GM21737 (cell line): Measurements from ENCODE around the gene TNC.

Experiments used
- ATAC-seq: cut with Tn5 transposase; IDR thresholded peaks from one replicate; pipeline ENCODE4 v1.9.1; 2021; ENCODE audit warnings: mild to moderate bottlenecking, moderate library complexity; ENCODE audit not compliant: unreplicated experiment

Gene TNC

GRCh38 chr9:115058175-115058574 is 59.8 kb downstream of the TNC start:
- ATAC-seq = no peak

GRCh38 chr9:115057559-115057958 is 60.4 kb downstream of the TNC start:
- no peak for ATAC-seq

GRCh38 chr9:115050002-115050490 is 67.9 kb downstream of the TNC start:
- ATAC-seq = no peak

- ATAC-seq = no peak
Observed at GRCh38 chr9:115046824-115047223, 71.1 kb downstream of the TNC start.

GRCh38 chr9:115046199-115046598 is 71.8 kb downstream of the TNC start:
- ATAC-seq = no peak

- ATAC-seq = no peak
Observed at GRCh38 chr9:115043632-115044031, 74.3 kb downstream of the TNC start.

GRCh38 chr9:115042781-115043509 is 75.0 kb downstream of the TNC start:
- ATAC-seq = no peak

GRCh38 chr9:115039516-115040120 is 78.3 kb downstream of the TNC start:
- ATAC-seq = no peak

GRCh38 chr9:115038178-115038577 is 79.8 kb downstream of the TNC start:
- no peak for ATAC-seq

- ATAC-seq = no peak
Observed at GRCh38 chr9:115036691-115037090, 81.3 kb downstream of the TNC start.

GRCh38 chr9:115035841-115036612 is 81.9 kb downstream of the TNC start:
- ATAC-seq = peak; percentile 83

GRCh38 chr9:115034801-115035200 is 83.2 kb downstream of the TNC start:
- no peak for ATAC-seq

GRCh38 chr9:115033800-115034199 is 84.2 kb downstream of the TNC start:
- ATAC-seq = no peak

GRCh38 chr9:115032296-115032695 is 85.7 kb downstream of the TNC start:
- ATAC-seq = no peak

- no peak for ATAC-seq
Observed at GRCh38 chr9:115030006-115030405, 88.0 kb downstream of the TNC start.

- ATAC-seq = no peak
Observed at GRCh38 chr9:115025721-115026120, 92.2 kb downstream of the TNC start.

- ATAC-seq = no peak
Observed at GRCh38 chr9:115024925-115025535, 92.9 kb downstream of the TNC start.

- no peak for ATAC-seq
Observed at GRCh38 chr9:115022760-115023434, 95.1 kb downstream of the TNC start.

GRCh38 chr9:115018547-115019435 is 99.2 kb downstream of the TNC start:
- ATAC-seq = no peak

GRCh38 chr9:115016344-115016743 is 101.6 kb downstream of the TNC start:
- no peak for ATAC-seq
